Activated naive CD4-positive, alpha-beta T cell treated with anti-CD3 and anti-CD28 coated beads, Interleukin-2, amount 10 ng/mL, durations not matched to agents 5 hours and 36 hours (primary cell): ENCODE data around the gene EVPL. TPM values are rescaled to one million over a fixed set of nuclear protein-coding genes. Genes with fewer than 3 reads are reported as not detected.

Source experiments
- total RNA-seq, 2 experiments: library from RNA; stranded (reverse); gene quantifications; one replicate each; pipeline ENCODE4 v1.2.3, GENCODE V29; 2021

The EVPL gene
- under 1 TPM; 0.14 to 0.18 TPM for total RNA-seq

DNA sequence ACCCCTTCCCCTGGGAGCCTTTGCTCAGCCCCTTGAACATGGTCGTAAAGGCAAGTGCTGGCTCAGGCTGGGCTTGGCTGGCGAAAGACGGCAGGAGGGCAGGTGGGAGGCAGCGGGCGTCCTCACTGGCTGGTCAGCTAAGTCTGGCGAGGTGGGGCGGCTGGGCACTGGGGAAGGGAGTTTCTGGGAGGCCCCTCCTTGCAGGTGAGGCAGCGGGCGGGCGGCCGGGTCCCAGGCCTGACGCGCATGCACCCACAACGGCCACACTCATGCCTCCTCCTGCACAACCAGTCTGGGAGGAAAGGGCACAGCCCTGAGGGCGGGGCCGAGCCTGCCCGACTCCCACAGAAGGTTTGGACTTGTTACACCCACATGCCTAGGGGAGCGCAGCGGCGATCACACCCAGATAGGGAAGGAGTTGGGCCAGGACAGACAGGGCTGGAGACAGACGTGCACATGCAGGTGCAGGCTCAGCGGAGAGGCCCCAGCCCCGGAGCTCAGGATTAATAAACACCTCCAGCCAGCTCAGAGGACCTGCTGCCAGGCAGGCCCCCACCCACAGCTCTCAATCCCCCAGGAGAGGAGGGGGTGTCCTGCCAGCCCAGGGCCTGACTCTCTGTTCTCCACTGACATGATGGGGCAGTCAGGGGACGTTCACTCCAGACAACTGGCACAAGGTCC lies at the start of gene EVPL:
Gene EVPL (minus strand): TSS at position 148 of the 681 bp plus-strand sequence. CDS start 108 bp downstream, at position 40.

DNA sequence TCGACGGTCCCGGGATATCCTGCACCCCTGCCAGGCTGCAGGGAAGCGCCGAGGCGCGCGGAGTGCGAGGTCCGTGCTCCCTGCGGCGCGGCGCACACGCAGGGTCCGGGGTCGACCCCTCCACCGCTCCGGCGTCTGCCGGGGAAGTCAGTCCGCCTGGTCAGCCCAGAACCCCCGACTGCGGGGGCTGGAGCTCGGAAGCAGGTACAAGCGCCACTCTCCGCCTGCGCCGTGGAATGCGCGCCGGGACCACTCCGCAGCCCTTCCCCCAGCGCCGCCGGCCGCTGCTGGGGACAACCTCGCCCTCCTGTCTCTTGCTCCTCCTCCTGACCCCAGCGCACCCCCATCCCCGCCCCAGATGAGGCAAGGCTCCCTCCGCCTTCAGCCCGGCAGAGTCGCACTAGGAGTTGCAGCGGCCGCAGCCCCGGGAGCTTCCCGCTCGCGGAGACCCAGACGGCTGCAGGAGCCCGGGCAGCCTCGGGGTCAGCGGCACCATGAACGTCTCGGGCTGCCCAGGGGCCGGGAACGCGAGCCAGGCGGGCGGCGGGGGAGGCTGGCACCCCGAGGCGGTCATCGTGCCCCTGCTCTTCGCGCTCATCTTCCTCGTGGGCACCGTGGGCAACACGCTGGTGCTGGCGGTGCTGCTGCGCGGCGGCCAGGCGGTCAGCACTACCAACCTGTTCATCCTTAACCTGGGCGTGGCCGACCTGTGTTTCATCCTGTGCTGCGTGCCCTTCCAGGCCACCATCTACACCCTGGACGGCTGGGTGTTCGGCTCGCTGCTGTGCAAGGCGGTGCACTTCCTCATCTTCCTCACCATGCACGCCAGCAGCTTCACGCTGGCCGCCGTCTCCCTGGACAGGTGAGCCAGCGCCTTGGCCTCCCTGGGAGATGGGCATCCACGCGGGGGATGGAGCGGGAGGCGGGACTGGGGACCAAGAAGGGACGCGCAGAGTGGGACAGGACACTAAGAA lies 47.6 kb upstream of the EVPL start, which contains the start of gene GALR2:
Gene GALR2 (plus strand): TSS at position 392 of the 974 bp plus-strand sequence. CDS start 103 bp downstream, at position 495.

GRCh38 chr17:76072148-76072858 lies 45.2 kb upstream of the EVPL start, which contains the start of gene SRP68:
SRP68 (minus strand) TSS chr17:76072517; CDS start chr17:76072491, 26 bp downstream.

GRCh38 chr17:76000755-76001521 lies 26.2 kb downstream of the EVPL start, which contains the start of gene CDK3:
CDK3 (plus strand) TSS chr17:76000855; CDS start chr17:76001426, 571 bp downstream.

DNA sequence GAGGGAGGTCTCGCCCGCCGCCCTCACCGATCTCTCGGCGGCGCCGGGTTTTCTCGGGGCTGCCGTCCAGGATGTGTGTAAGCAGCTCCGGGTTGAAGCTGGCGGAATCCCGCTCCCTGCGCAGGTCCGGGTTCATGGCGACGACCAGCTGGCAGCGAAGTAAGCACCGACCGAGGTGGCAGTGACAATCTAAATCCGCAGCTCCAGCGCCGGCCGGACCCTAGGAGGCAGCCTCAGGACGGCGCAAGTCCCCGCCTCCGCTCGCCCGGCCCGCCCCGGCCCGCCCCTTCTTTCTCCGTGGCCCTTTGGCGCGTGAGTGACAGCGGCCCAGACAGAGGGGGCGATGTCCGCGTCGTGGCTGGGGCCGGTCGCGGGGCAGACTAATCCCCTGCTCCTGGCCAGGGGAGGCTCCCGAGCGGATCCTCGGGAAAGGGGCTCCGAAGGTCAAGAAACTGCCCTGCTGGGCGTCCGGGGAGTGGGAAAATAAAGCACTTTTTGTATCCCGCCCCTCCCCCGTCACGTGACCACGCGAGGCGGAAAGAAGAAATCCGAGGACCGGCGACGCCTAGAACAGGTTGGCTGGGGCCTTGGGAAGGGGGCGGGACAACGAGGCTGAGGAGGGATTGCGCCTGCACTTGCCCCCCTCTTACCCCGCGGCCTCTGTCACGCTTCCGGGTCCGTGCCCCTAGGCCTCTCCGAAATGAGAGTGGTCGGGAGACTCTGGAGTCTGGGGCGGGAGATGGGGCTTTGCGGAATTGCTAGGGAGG lies 48.0 kb downstream of the EVPL start, which contains the start of the genes ACOX1 and TEN1:
Gene ACOX1 (minus strand): TSS at position 229 of the 767 bp plus-strand sequence. CDS start 93 bp downstream, at position 136.
Gene TEN1 (plus strand): TSS at position 303 of the 767 bp plus-strand sequence. CDS start 6,953 bp downstream, outside the sequence.

Other genes starting within 250 kb of the EVPL start
- gene UNK, start 242.5 kb downstream of the EVPL start, total RNA-seq, result 10 to 100 TPM; 24.7 to 29.8 TPM
- 100 to 1,000 TPM; 170 to 185 TPM for gene UNC13D, start 182.9 kb downstream of the EVPL start, total RNA-seq
- 10 to 100 TPM; 84.7 to 87.8 TPM for gene WBP2, start 172.0 kb downstream of the EVPL start, total RNA-seq
- gene TRIM47, start 148.7 kb downstream of the EVPL start, total RNA-seq, result 10 to 100 TPM; 26.7 to 33.0 TPM
- 10 to 100 TPM; 29.1 to 30.9 TPM for gene TRIM65, start 130.4 kb downstream of the EVPL start, total RNA-seq
- 10 to 100 TPM; 86.9 to 87.8 TPM for gene MRPL38, start 122.4 kb downstream of the EVPL start, total RNA-seq
- 10 to 100 TPM; 15.9 to 20.2 TPM for gene FBF1, start 86.3 kb downstream of the EVPL start, total RNA-seq
- 10 to 100 TPM; 23.8 to 26.4 TPM for gene ACOX1, start 48.1 kb downstream of the EVPL start, total RNA-seq
- 10 to 100 TPM; 18.1 to 20.2 TPM for gene TEN1, start 48.1 kb downstream of the EVPL start, total RNA-seq
- 1 to 10 TPM; 5.5 to 6.9 TPM for gene CDK3, start 26.5 kb downstream of the EVPL start, total RNA-seq
- gene SRP68, start 45.2 kb upstream of the EVPL start, total RNA-seq, result 10 to 100 TPM; 80.3 to 83.5 TPM
- under 1 TPM in 1 of 2 experiments, not detected in 1; 0.15 TPM for gene GALR2, start 47.5 kb upstream of the EVPL start, total RNA-seq
- gene ZACN, start 51.9 kb upstream of the EVPL start, total RNA-seq, result under 1 TPM; 0.14 to 0.15 TPM
- 100 to 1,000 TPM; 131 TPM for gene EXOC7, start 76.5 kb upstream of the EVPL start, total RNA-seq
- 1 to 10 TPM; 1.6 to 1.9 TPM for gene FOXJ1, start 113.9 kb upstream of the EVPL start, total RNA-seq
- gene RNF157, start 213.2 kb upstream of the EVPL start, total RNA-seq, result 100 to 1,000 TPM; 117 to 127 TPM
- 100 to 1,000 TPM; 447 to 450 TPM for gene UBALD2, start 238.0 kb upstream of the EVPL start, total RNA-seq